Mesendoderm (in vitro differentiated cells): Measurements from ENCODE around the gene CACNA2D4.

Source experiments
- DNase-seq: peaks from one replicate; pipeline ENCODE4 v3.0.0; 2013
- H2AK5ac ChIP-seq: 2 replicates; pipeline ENCODE4 v1.6.1; 2013; ENCODE audit warnings: low read length, inconsistent platforms
- H2BK120ac ChIP-seq: 2 replicates; pipeline ENCODE4 v1.6.1; 2013; ENCODE audit warnings: low read depth, mild to moderate bottlenecking, low read length, moderate library complexity, mixed read lengths
- H2BK15ac ChIP-seq: replicated peaks from 2 replicates; pipeline ENCODE4 v1.6.1; 2013; ENCODE audit warnings: low read depth, mild to moderate bottlenecking, moderate library complexity
- H2BK5ac ChIP-seq: 2 replicates; pipeline ENCODE4 v1.6.1; 2013; ENCODE audit warnings: low read length, inconsistent platforms
- H3K18ac ChIP-seq: 2 replicates; pipeline ENCODE4 v1.6.1; 2013; ENCODE audit warnings: mild to moderate bottlenecking, low read length, mixed read lengths
- H3K23ac ChIP-seq: one replicate; pipeline ENCODE4 v1.6.1; 2013; ENCODE audit warnings: low read length
- H3K27ac ChIP-seq: 2 replicates; pipeline ENCODE4 v1.5.1; 2013; ENCODE audit warnings: low read depth, mild to moderate bottlenecking, inconsistent platforms, low read length, moderate library complexity
- H3K27me3 ChIP-seq: 2 replicates; pipeline ENCODE4 v1.6.1; 2013; ENCODE audit warnings: low read length, control low read depth, mild to moderate bottlenecking, inconsistent platforms; ENCODE audit not compliant: insufficient read depth, poor library complexity
- H3K36me3 ChIP-seq: 2 replicates; pipeline ENCODE4 v1.6.1; 2013; ENCODE audit warnings: low read length, inconsistent platforms; ENCODE audit not compliant: control insufficient read depth, insufficient read depth
- H3K4ac ChIP-seq: one replicate; pipeline ENCODE4 v1.6.1; 2013; ENCODE audit warnings: low read depth, mild to moderate bottlenecking, low read length, moderate library complexity
- H3K4me1 ChIP-seq: 2 replicates; pipeline ENCODE4 v1.6.1; 2013; ENCODE audit warnings: low read depth, low read length, inconsistent platforms; ENCODE audit not compliant: control insufficient read depth
- H3K4me2 ChIP-seq: 2 replicates; pipeline ENCODE4 v1.6.1; 2013; ENCODE audit warnings: low read length
- H3K4me3 ChIP-seq: 2 replicates; pipeline ENCODE4 v1.5.1; 2013; ENCODE audit warnings: mild to moderate bottlenecking, low read length
- H3K56ac ChIP-seq: one replicate; pipeline ENCODE4 v1.6.1; 2013; ENCODE audit warnings: low read length
- H3K79me1 ChIP-seq: 2 replicates; pipeline ENCODE4 v1.6.1; 2013; ENCODE audit warnings: low read length, inconsistent platforms
- H3K79me2 ChIP-seq: 2 replicates; pipeline ENCODE4 v1.6.1; 2013; ENCODE audit warnings: mild to moderate bottlenecking, low read length; ENCODE audit not compliant: control insufficient read depth, insufficient read depth
- H3K9ac ChIP-seq: 2 replicates; pipeline ENCODE4 v1.6.1; 2013; ENCODE audit warnings: low read length, inconsistent platforms
- H4K5ac ChIP-seq: one replicate; pipeline ENCODE4 v1.6.1; 2013; ENCODE audit warnings: low read length
- H4K8ac ChIP-seq: one replicate; pipeline ENCODE4 v1.6.1; 2013; ENCODE audit warnings: low read depth, mild to moderate bottlenecking, control low read depth, low read length, moderate library complexity
- WGBS: extraction: QIAGEN DNeasy Blood & Tissue Kit; methylation state at CpG from one replicate; pipeline ENCODE4 v1.1.7; 2013; ENCODE audit warnings: low lambda C conversion rate, missing lambda C conversion rate; ENCODE audit not compliant: insufficient coverage; ENCODE audit errors: extremely low coverage; 5-methylcytosine and 5-hydroxymethylcytosine counted together

CACNA2D4 gene

DNA sequence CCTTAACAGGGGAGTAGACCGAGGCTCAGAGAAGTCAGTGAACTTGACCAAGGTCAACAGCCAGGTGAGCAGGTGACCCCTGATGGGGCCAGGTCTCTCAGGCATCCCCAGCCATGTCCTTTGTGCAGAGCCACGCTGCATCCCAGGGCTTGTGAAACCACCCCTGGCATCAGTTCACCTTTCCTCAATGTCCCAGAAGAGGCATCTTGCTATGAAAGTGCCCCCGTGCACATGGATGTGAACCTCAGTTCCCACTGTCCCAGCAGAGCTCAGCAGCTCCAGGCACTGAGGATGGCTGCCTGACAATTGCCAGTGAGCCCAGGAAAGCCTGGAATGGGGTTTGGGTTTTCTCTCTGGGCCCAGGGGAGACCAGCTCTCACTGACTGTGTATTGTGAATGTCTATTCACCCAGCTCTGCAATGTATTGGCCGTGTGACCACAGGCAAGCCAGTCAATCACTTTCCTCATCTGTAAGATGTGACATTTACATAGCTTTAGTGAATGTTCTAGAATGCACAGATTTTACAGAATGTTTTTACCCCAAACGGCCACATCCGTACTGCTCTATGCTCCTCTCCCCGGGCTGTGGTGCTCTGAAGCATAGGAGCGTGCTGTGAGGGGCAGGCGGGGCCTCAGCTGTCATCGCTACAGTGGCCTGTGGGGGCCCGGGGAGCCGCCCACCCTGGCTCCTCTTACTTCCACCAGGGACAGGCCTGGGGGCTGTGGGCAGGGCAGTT is 4.9 kb downstream of the CACNA2D4 start:
- Histone ChIP-seq H2BK15ac (no peak overlapping the region), H3K9ac (no peak overlapping the region), H3K27me3 (no peaks in the 10 kb centered on the region), H3K4me2 (no peak overlapping the region), H4K8ac (no peak overlapping the region), H3K79me2 (no peaks in the 10 kb centered on the region), H3K4ac (no peak overlapping the region), H3K4me3 (no peak overlapping the region), H3K4me1 (no peaks in the 10 kb centered on the region), H3K27ac (no peak overlapping the region), H3K56ac (no peak overlapping the region), H2BK120ac (no peak overlapping the region), H4K5ac (no peak overlapping the region), H3K23ac (no peak overlapping the region), H3K18ac (no peak overlapping the region), H3K79me1 (no peaks in the 10 kb centered on the region), H2AK5ac (no peak overlapping the region), H2BK5ac (no peak overlapping the region), H3K36me3 (no peaks in the 10 kb centered on the region)
- no peak for DNase-seq
- no CpG with 5 or more reads among the region's 12 CpGs for WGBS

DNA sequence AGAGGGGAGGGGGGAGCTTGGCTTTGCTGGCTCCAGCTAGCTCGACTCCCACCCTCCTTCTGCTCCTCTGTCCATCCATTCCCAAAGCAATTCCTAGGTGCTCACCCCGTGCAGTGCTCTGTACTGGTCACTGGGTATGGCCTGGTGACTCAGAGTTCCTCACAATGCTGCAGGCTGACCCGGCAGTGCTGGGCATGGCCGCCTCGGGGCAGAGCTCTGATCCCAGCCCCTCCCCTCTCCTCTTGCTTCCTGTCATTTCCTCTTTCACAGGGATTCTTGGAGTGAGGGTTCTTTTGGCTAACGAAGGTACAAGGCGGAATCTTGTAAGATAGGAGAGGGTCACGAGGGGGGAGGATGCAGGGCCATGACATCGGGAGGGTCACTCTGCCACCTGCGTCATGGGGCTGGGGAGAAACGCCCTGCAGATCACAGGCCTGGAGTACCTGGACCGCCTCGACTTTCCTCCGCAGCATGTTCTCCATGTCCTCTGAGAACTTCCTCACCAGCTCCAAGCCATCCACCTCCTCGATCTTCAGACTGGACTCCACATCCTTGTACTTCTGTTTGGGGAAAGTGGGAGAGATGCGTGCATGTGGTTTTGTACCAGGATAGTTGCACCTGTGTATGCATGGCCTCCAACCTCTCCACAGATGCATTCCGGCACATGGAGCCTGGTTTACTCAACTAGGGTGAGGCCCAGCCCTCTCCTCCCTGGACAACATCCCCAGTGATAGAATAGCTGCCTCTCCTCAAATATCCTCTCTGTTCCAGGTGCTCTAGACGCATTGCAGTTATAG is 5.7 kb downstream of the CACNA2D4 start:
- no peaks in the 10 kb centered on the region for H3K4me1 ChIP-seq
- H3K4me3 ChIP-seq = no peak overlapping the region
- no peak overlapping the region for H3K23ac ChIP-seq
- no peak overlapping the region for H3K4ac ChIP-seq
- H2BK120ac ChIP-seq = no peak overlapping the region
- DNase-seq = peak; percentile 18
- H3K27ac ChIP-seq = no peak overlapping the region
- H4K8ac ChIP-seq = no peak overlapping the region
- H2AK5ac ChIP-seq = no peak overlapping the region
- H3K27me3 ChIP-seq = no peaks in the 10 kb centered on the region
- no peaks in the 10 kb centered on the region for H3K36me3 ChIP-seq
- no peak overlapping the region for H2BK5ac ChIP-seq
- H2BK15ac ChIP-seq = no peak overlapping the region
- no peak overlapping the region for H3K4me2 ChIP-seq
- no peak overlapping the region for H3K9ac ChIP-seq
- no peaks in the 10 kb centered on the region for H3K79me1 ChIP-seq
- H3K79me2 ChIP-seq = no peaks in the 10 kb centered on the region
- no peak overlapping the region for H3K56ac ChIP-seq
- no CpG with 5 or more reads among the region's 18 CpGs for WGBS
- no peak overlapping the region for H4K5ac ChIP-seq
- no peak overlapping the region for H3K18ac ChIP-seq

DNA sequence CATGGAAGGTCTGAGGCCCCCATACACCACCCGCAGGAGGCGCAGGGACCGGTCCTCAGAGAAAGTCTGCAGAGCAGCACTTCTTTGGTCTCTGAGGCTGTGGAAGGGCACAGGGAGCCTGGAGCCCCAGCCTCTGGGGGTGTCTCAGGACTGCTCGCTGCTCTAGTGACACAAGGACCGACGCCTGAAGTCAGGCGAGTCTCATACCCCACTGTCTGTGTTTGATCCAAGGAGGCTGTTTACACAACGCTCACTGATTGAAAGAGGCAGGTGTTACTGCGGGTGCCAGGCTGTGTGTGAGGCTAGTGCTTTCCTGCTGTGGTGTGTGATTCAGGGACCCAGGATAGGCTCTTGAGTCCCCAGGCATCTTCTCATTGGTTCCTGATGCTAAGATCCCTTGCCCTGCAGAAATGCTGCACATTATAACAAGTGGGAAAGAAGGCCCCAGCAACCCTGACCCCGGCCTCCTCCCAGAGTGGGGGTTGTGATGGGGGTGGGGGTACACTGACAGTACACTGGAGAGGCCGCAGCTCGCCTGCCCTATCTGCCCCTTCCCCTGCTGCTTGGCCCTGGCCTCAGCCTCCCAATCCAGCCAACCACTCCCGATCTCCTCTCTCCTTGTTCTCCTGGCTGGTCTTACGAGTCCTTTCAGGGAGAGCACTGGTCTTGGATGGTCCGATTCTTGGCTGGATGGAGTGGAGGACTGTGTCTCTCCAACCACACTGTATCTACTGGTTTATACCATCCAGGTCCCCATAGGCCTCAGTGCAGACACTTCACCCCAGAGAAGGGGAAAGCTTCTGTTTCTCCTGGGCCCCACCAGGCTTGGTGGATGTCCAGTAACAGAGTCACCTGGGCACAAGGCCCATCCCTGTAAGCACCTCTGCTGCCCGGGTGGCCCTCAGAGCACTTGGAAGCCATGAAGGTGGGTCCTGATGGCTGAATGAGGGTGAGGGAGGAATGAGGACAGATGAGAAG is 6.6 kb downstream of the CACNA2D4 start:
- Histone ChIP-seq H3K36me3 (no peaks in the 10 kb centered on the region), H3K4me3 (no peak overlapping the region), H3K56ac (no peak overlapping the region), H3K4ac (no peak overlapping the region), H4K5ac (no peak overlapping the region), H4K8ac (no peak overlapping the region), H3K79me2 (no peaks in the 10 kb centered on the region), H3K23ac (no peak overlapping the region), H3K4me2 (no peak overlapping the region), H2AK5ac (no peak overlapping the region), H3K18ac (no peak overlapping the region), H2BK120ac (no peak overlapping the region), H3K79me1 (no peaks in the 10 kb centered on the region), H2BK15ac (no peak overlapping the region), H3K27ac (no peak overlapping the region), H3K27me3 (no peaks in the 10 kb centered on the region), H2BK5ac (no peak overlapping the region), H3K9ac (no peak overlapping the region), H3K4me1 (no peaks in the 10 kb centered on the region)
- DNase-seq = no peak
- no CpG with 5 or more reads among the region's 16 CpGs for WGBS

DNA sequence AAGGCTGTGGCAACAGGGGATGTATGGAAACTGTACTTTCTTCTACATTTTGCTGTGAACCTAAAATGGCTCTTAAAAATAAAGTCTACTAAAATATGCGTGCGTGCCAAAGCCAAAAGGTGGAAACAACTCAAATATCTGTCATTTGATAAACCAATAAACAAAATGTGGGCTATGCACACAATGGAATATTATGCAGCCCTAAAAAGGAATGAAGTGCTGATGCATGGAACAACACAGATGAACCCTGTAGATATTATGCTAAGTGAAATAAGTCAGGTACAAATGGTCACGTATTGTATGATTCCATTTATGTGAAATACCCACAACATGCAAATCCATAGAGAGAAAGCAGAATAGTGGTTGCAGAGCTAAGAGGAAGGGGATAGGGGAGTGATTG is 8.0 kb downstream of the CACNA2D4 start:
- H3K18ac ChIP-seq = no peak overlapping the region
- no peak overlapping the region for H2BK5ac ChIP-seq
- no CpG with 5 or more reads among the region's 3 CpGs for WGBS
- no peak for DNase-seq
- H2BK15ac ChIP-seq = no peak overlapping the region
- H3K4me3 ChIP-seq = no peak overlapping the region
- H3K27me3 ChIP-seq = no peaks in the 10 kb centered on the region
- no peak overlapping the region for H3K27ac ChIP-seq
- no peak overlapping the region for H3K23ac ChIP-seq
- H3K4me2 ChIP-seq = no peak overlapping the region
- H3K4me1 ChIP-seq = no peaks in the 10 kb centered on the region
- H2AK5ac ChIP-seq = no peak overlapping the region
- no peak overlapping the region for H3K56ac ChIP-seq
- H3K36me3 ChIP-seq = no peaks in the 10 kb centered on the region
- H3K79me1 ChIP-seq = no peaks in the 10 kb centered on the region
- no peak overlapping the region for H2BK120ac ChIP-seq
- no peak overlapping the region for H4K8ac ChIP-seq
- no peaks in the 10 kb centered on the region for H3K79me2 ChIP-seq
- H3K4ac ChIP-seq = no peak overlapping the region
- H3K9ac ChIP-seq = no peak overlapping the region
- no peak overlapping the region for H4K5ac ChIP-seq

DNA sequence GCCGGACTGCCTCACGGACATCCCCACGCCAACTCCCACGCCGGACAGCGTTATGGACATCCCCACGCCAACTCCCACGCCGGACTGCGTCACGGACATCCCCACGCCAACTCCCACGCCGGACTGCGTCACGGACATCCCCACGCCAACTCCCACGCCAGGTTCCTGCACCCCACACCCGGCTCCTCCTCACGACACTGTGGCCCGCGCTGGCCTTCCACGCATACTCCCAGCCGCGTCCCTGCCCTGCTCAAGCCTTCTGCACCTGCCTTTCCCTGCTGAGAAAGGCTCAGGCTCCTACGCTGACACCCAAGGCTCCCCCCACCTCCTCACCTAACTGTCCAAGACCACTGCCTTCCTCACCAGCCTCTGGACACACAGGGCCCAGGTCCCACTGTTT is 9.7 kb downstream of the CACNA2D4 start:
- Histone ChIP-seq H3K18ac (no peak overlapping the region), H3K27ac (no peak overlapping the region), H3K79me1 (no peaks in the 10 kb centered on the region), H3K4me3 (no peak overlapping the region), H3K9ac (no peak overlapping the region), H3K36me3 (no peaks in the 10 kb centered on the region), H4K5ac (no peak overlapping the region), H2AK5ac (no peak overlapping the region), H3K4me2 (no peak overlapping the region), H3K27me3 (no peaks in the 10 kb centered on the region), H3K4ac (no peak overlapping the region), H3K23ac (no peak overlapping the region), H2BK5ac (no peak overlapping the region), H3K4me1 (no peaks in the 10 kb centered on the region), H2BK120ac (no peak overlapping the region), H3K56ac (no peak overlapping the region), H3K79me2 (no peaks in the 10 kb centered on the region), H2BK15ac (no peak overlapping the region), H4K8ac (no peak overlapping the region)
- no peak for DNase-seq
- no CpG with 5 or more reads among the region's 26 CpGs for WGBS
